ENCODE results near the gene HAUS3. TPM values are rescaled to one million over a fixed set of nuclear protein-coding genes. Genes with fewer than 3 reads are reported as not detected.

HAUS3 gene
- polyA plus RNA-seq, 1 donor from 2014 or later = 21.7 TPM

- Mint-ChIP-seq H3K36me3 (no peaks in the 10 kb centered on the region), H3K9me3 (no peaks in the 10 kb centered on the region), H3K27ac (peak overlapping the region; percentile 27 to 98 (median 86)), H3K4me3 (peak overlapping the region; percentile 80 to 94 (median 90)), H3K27me3 (no peaks in the 10 kb centered on the region), H3K4me1 (peaks cover 0 to 10% (median 4%) of the 10 kb centered on the region in 3 donors)
Observed at GRCh38 chr4:2262145-2262943, 20.4 kb upstream of the HAUS3 start.

- peaks cover 3 to 16% (median 8%) of the 10 kb centered on the region in 3 donors for H3K4me1 Mint-ChIP-seq
- H3K9me3 Mint-ChIP-seq = no peaks in the 10 kb centered on the region
- H3K27ac Mint-ChIP-seq = peak within 1 kb of the TSS; percentile 27 to 98 (median 86)
- H3K36me3 Mint-ChIP-seq = no peaks in the 10 kb centered on the region
- H3K4me3 Mint-ChIP-seq = peak within 1 kb of the TSS; percentile 81 to 94 (median 90)
- no peaks in the 10 kb centered on the region for H3K27me3 Mint-ChIP-seq
Observed at GRCh38 chr4:2261853-2262144, 19.9 kb upstream of the HAUS3 start, which contains the start of gene MXD4. TSS of gene MXD4 (minus strand) at chr4:2262109. CDS start at chr4:2261980, 129 bp downstream.

GRCh38 chr4:2261110-2261852 lies 19.4 kb upstream of the HAUS3 start:
- no peaks in the 10 kb centered on the region for H3K27me3 Mint-ChIP-seq

GRCh38 chr4:2260344-2261109 lies 18.6 kb upstream of the HAUS3 start:
- H3K9me3 Mint-ChIP-seq = no peaks in the 10 kb centered on the region
- no peaks in the 10 kb centered on the region for H3K27me3 Mint-ChIP-seq
- peaks cover 4 to 17% (median 9%) of the 10 kb centered on the region in 3 donors for H3K4me1 Mint-ChIP-seq
- peak overlapping the region; percentile 65 to 87 (median 79) for H3K4me3 Mint-ChIP-seq
- peak overlapping the region in 1 of 3 donors; percentile 48 for H3K27ac Mint-ChIP-seq
- H3K36me3 Mint-ChIP-seq = no peaks in the 10 kb centered on the region

More at GRCh38 chr4:2261110-2261852, 19.4 kb upstream of the HAUS3 start:
- Mint-ChIP-seq H3K9me3 (no peaks in the 10 kb centered on the region), H3K4me1 (peaks cover 4 to 17% (median 9%) of the 10 kb centered on the region in 3 donors), H3K4me3 (peak overlapping the region; percentile 81 to 94 (median 90)), H3K36me3 (no peaks in the 10 kb centered on the region), H3K27ac (peak overlapping the region in 2 of 3 donors; percentile 27 to 98)

GRCh38 chr4:2259541-2260343 lies 17.8 kb upstream of the HAUS3 start:
- no peaks in the 10 kb centered on the region for H3K27me3 Mint-ChIP-seq
- H3K4me1 Mint-ChIP-seq = peaks cover 4 to 17% (median 11%) of the 10 kb centered on the region in 3 donors
- peak overlapping the region; percentile 55 to 87 (median 73) for H3K4me3 Mint-ChIP-seq
- peak overlapping the region in 1 of 3 donors; percentile 48 for H3K27ac Mint-ChIP-seq
- peaks cover 2% of the 10 kb centered on the region for H3K36me3 Mint-ChIP-seq
- no peaks in the 10 kb centered on the region for H3K9me3 Mint-ChIP-seq

GRCh38 chr4:2259036-2259540 lies 17.2 kb upstream of the HAUS3 start:
- peaks cover 2% of the 10 kb centered on the region for H3K36me3 Mint-ChIP-seq
- no peak overlapping the region for H3K27ac Mint-ChIP-seq
- no peaks in the 10 kb centered on the region for H3K27me3 Mint-ChIP-seq
- no peaks in the 10 kb centered on the region for H3K9me3 Mint-ChIP-seq
- H3K4me1 Mint-ChIP-seq = peaks cover 4 to 19% (median 8%) of the 10 kb centered on the region in 3 donors
- H3K4me3 Mint-ChIP-seq = peak overlapping the region in 2 of 4 donors; percentile 55 to 65

DNA sequence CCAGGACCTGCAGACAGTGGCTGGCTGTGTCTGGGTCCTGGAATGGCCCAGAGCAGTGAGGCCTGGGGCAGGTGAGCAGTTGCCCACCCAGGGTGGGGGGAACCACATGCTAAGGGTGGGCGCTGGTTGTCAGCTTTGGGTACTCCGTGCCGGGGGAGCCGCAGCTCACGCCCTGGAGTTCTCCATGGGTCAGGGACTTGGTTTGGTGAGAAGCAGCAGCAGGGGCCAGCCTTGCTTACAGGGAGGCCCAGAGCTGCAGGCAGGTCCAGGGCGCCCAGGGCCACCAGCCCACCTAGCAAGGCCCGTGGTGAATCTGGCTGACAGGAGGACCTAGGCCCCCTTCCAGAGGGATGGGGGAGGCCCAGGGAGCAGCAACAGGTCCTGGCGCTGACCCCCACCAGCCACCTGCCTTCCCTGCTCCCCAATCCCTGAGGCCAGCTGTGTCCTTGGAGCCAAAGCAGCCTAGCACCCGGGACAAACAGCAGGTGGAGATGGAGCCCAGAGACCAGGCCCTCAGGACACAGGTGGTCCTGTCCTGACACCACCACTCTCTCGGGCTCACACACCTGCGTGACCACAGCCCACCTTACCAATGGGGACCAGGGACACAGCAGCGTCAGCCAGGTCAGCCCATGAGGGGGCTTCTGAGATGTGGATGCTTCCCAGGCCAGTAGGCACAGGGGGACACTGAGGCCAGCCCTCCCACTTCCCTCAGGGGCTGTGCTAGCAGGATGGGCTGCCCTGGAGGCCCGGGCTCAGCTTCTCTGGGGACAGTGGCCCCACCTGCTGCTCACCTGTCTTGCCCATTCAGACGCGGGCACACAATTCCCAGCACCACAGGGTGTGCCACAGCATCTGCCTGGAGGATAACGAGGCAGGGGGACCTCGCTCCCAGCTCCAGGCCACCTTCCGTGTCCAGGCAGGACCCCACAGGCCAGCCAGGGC lies 16.4 kb upstream of the HAUS3 start:
- H3K4me1 Mint-ChIP-seq = peaks cover 4 to 19% (median 7%) of the 10 kb centered on the region in 3 donors
- H3K27ac Mint-ChIP-seq = no peak overlapping the region
- H3K36me3 Mint-ChIP-seq = peaks cover 2% of the 10 kb centered on the region
- no peaks in the 10 kb centered on the region for H3K27me3 Mint-ChIP-seq
- H3K4me3 Mint-ChIP-seq = peak overlapping the region in 2 of 4 donors; percentile 17 to 54
- no peaks in the 10 kb centered on the region for H3K9me3 Mint-ChIP-seq

GRCh38 chr4:2257361-2258081 lies 15.6 kb upstream of the HAUS3 start:
- Mint-ChIP-seq H3K9me3 (no peaks in the 10 kb centered on the region), H3K36me3 (peaks cover 2% of the 10 kb centered on the region), H3K27ac (peak overlapping the region in 2 of 3 donors; percentile 80), H3K4me3 (peak overlapping the region in 2 of 4 donors; percentile 54 to 65), H3K4me1 (peaks cover 4 to 19% (median 7%) of the 10 kb centered on the region in 3 donors), H3K27me3 (no peaks in the 10 kb centered on the region)

GRCh38 chr4:2256781-2257191 lies 14.9 kb upstream of the HAUS3 start:
- Mint-ChIP-seq H3K36me3 (peaks cover 2% of the 10 kb centered on the region), H3K4me1 (peaks cover 4 to 19% (median 7%) of the 10 kb centered on the region in 3 donors), H3K27ac (peak overlapping the region; percentile 69 to 80 (median 80)), H3K4me3 (peak overlapping the region in 3 of 4 donors; percentile 16 to 81 (median 65)), H3K9me3 (no peaks in the 10 kb centered on the region), H3K27me3 (no peaks in the 10 kb centered on the region)

DNA sequence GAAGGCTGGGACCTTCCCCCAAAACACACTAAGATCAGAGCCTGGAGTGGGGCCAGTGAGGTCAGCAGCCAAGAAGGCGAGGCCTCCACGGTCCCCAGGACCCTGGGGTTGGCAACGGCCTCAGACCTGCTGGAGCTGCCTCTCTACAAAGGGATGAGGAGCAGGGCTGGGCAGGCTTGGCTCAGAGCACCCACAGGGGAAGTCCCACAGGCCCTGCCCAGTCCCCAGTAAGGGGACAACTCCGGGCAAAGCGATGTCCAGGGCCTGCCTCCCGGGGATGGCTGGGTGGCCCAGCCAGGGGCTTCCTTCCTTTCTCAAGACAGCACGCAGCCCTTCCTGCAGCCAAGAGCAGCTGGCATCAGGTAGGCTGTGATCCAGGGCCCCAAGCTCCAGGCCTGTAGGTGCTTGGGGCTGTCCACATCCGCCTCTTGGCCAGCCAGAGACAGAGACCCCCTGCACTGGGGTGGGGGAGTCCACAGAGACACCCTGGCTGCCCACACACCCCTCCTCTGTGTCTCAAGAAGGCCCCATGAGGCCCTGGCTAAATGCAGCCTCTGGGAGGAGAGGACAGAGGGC lies 14.3 kb upstream of the HAUS3 start:
- peaks cover 2% of the 10 kb centered on the region for H3K36me3 Mint-ChIP-seq
- no peak overlapping the region for H3K4me3 Mint-ChIP-seq
- H3K27ac Mint-ChIP-seq = peak overlapping the region in 1 of 3 donors; percentile 69
- H3K4me1 Mint-ChIP-seq = peaks cover 4 to 19% (median 7%) of the 10 kb centered on the region in 3 donors
- no peaks in the 10 kb centered on the region for H3K9me3 Mint-ChIP-seq
- no peaks in the 10 kb centered on the region for H3K27me3 Mint-ChIP-seq

- Mint-ChIP-seq H3K9me3 (no peaks in the 10 kb centered on the region), H3K4me3 (peak overlapping the region in 1 of 4 donors; percentile 48), H3K27me3 (no peaks in the 10 kb centered on the region), H3K4me1 (peaks cover 4 to 19% (median 7%) of the 10 kb centered on the region in 3 donors), H3K27ac (no peak overlapping the region), H3K36me3 (peaks cover 2% of the 10 kb centered on the region)
Observed at GRCh38 chr4:2255501-2256155, 13.7 kb upstream of the HAUS3 start.
